PC-9 (cell line): Measurements from ENCODE around the gene KRTAP5-11. TPM values are rescaled to one million over a fixed set of nuclear protein-coding genes. Genes with fewer than 3 reads are reported as not detected.
"Not testable (repeated sequence)": the region's sequence is repeated elsewhere in the genome, so short reads cannot be mapped to it uniquely, and the experiment has no call there.

ENCODE experiments used
- BruUV-seq: library from RNA; stranded (reverse); fragments of 400-500 nt; replicated peaks from 2 replicates; lab custom pipeline; 2021; lab: Mats Ljungman, UMichigan
- CTCF ChIA-PET: fragments of 300-600 bp; sonication (Branson Sonifier 250); formaldehyde crosslinking; loops from one replicate; lab custom pipeline; 2022; ENCODE audit warnings: antibody characterized with exemption; lab: Charles Lee
- POLR2A ChIA-PET: fragments of 300-600 bp; sonication (Branson Sonifier 250); formaldehyde crosslinking; loops from one replicate; lab custom pipeline; 2022; ENCODE audit warnings: antibody characterized with exemption; ENCODE audit not compliant: unreplicated experiment; lab: Charles Lee
- DNase-seq, 2 experiments: peaks; one replicate each; pipeline versions ENCODE4 v3.0.0 to v3.0.0-alpha.2; 2015 to 2022; ENCODE audit warnings: mixed read lengths in 1 of 2
- H2AFZ ChIP-seq: fragments of 200-600 bp; sonication (generic); 2 replicates; pipeline ENCODE4 v1.8.1; 2017; ENCODE audit warnings: antibody characterized with exemption
- H3F3A ChIP-seq: fragments of 200-600 bp; sonication (generic); 2 replicates; pipeline ENCODE4 v1.8.1; 2017; ENCODE audit warnings: antibody characterized with exemption, mild to moderate bottlenecking, low read depth; ENCODE audit not compliant: insufficient read depth
- H3K27ac ChIP-seq: fragments of 200-600 bp; sonication (generic); 2 replicates; pipeline ENCODE4 v1.6.1; 2016; ENCODE audit warnings: mixed run types
- H3K27me3 ChIP-seq: fragments of 200-600 bp; sonication (generic); 2 replicates; pipeline ENCODE4 v1.6.1; 2016; ENCODE audit warnings: low read depth, mixed run types; ENCODE audit not compliant: insufficient read depth
- H3K36me3 ChIP-seq: fragments of 200-600 bp; sonication (generic); 2 replicates; pipeline ENCODE4 v1.6.1; 2016; ENCODE audit warnings: low read depth, mixed run types
- H3K4me1 ChIP-seq: fragments of 200-600 bp; sonication (generic); replicated peaks from 2 replicates; pipeline ENCODE4 v1.6.1; 2016; ENCODE audit warnings: mixed run types; ENCODE audit not compliant: insufficient read depth
- H3K4me2 ChIP-seq: fragments of 200-600 bp; sonication (generic); 2 replicates; pipeline ENCODE4 v1.6.1; 2017; ENCODE audit warnings: mixed run types
- H3K4me3 ChIP-seq: fragments of 200-600 bp; sonication (generic); 2 replicates; pipeline ENCODE4 v1.6.1; 2016; ENCODE audit warnings: mixed run types
- H3K79me2 ChIP-seq: fragments of 200-600 bp; sonication (generic); 2 replicates; pipeline ENCODE4 v1.6.1; 2017; ENCODE audit warnings: low read depth, mixed run types
- H3K9me2 ChIP-seq: fragments of 200-600 bp; sonication (generic); 2 replicates; pipeline ENCODE4 v1.8.1; 2017; ENCODE audit warnings: mild to moderate bottlenecking; ENCODE audit not compliant: insufficient read depth
- H3K9me3 ChIP-seq: fragments of 200-600 bp; sonication (generic); 2 replicates; pipeline ENCODE4 v1.8.1; 2016; ENCODE audit warnings: low read depth; ENCODE audit not compliant: insufficient read depth
- H4K20me1 ChIP-seq: fragments of 200-600 bp; sonication (generic); 2 replicates; pipeline ENCODE4 v1.8.1; 2017; ENCODE audit not compliant: insufficient read depth
- CTCF ChIP-seq: fragments of 200-600 bp; sonication (generic); conservative IDR thresholded peaks from 2 replicates; pipeline ENCODE4 v1.6.1; 2017; ENCODE audit warnings: mixed run types, antibody characterized with exemption, mild to moderate bottlenecking, moderate library complexity
- EZH2 ChIP-seq: fragments of 200-600 bp; sonication (generic); IDR thresholded peaks from 2 replicates; pipeline ENCODE4 v1.8.0; 2017; ENCODE audit warnings: antibody characterized with exemption, low read depth
- intact Hi-C: fragments of 100-400 bp; cut with micrococcal nuclease; formaldehyde crosslinking; loops from one replicate; pipeline ENCODE4 v1.10.0; 2022; ENCODE audit not compliant: unreplicated experiment
- total RNA-seq: library from RNA; stranded (reverse); gene quantifications from 2 replicates; pipeline ENCODE4 v1.2.3, GENCODE V29; 2021

KRTAP5-11 gene
- total RNA-seq, 1 experiment from 2014 or later: not detected

- peak; percentile 37 to 61 for DNase-seq
- H2AFZ ChIP-seq: no peak overlapping the region
- no peak for TF ChIP-seq CTCF
- TF ChIP-seq EZH2: no peak
- no peak overlapping the region for H3K4me2 ChIP-seq
- intact Hi-C loops: loop anchor here (10.0 kb wide), 1 partner anchor 127 kb away; the partner anchor contains the start of gene NADSYN1
- peaks cover 12% of the 10 kb centered on the region for H3K27me3 ChIP-seq
- no TSS peak for BruUV-seq
- peaks cover 8% of the 10 kb centered on the region for H3F3A ChIP-seq
- ChIA-PET CTCF (no interaction called here), POLR2A (interaction anchor here (0.6 kb wide), 1 partner anchor 150 kb away, joined by 3 read pairs; no protein-coding TSS in a partner anchor)
- no peaks in the 10 kb centered on the region for H3K36me3 ChIP-seq
- H4K20me1 ChIP-seq: no peaks in the 10 kb centered on the region
- no peaks in the 10 kb centered on the region for H3K9me2 ChIP-seq
- no peaks in the 10 kb centered on the region for H3K9me3 ChIP-seq
- no peak overlapping the region for H3K4me3 ChIP-seq
- peaks cover 13% of the 10 kb centered on the region for H3K4me1 ChIP-seq
- no peaks in the 10 kb centered on the region for H3K79me2 ChIP-seq
- H3K27ac ChIP-seq: no peak overlapping the region
Observed at GRCh38 chr11:71581826-71582225, 849 bp downstream of the KRTAP5-11 start.

GRCh38 chr11:71580057-71581003, 2.3 kb downstream of the KRTAP5-11 start:
- 0 out of 2 replicates have a peak overlapping the region, but pooled peaks have one; percentile 15 for H2AFZ ChIP-seq
- POLR2A ChIA-PET: no interaction called here
- H3K4me3 ChIP-seq: no peak overlapping the region
- BruUV-seq: no TSS peak
- no peaks in the 10 kb centered on the region for H4K20me1 ChIP-seq
- CTCF ChIA-PET: interaction anchor here (0.5 to 1.3 kb wide), 7 partner anchors 9 to 206 kb away, joined by 3 to 8 read pairs (median 3); no protein-coding TSS in a partner anchor
- intact Hi-C loops: loop anchor here (10.0 kb wide), 1 partner anchor 126 kb away; the partner anchor contains the start of gene NADSYN1
- H3F3A ChIP-seq: peaks cover 8% of the 10 kb centered on the region
- no peak overlapping the region for H3K27ac ChIP-seq
- H3K36me3 ChIP-seq: no peaks in the 10 kb centered on the region
- peaks cover 13% of the 10 kb centered on the region for H3K4me1 ChIP-seq
- DNase-seq: peak; percentile 63 to 64
- no peaks in the 10 kb centered on the region for H3K9me3 ChIP-seq
- no peaks in the 10 kb centered on the region for H3K9me2 ChIP-seq
- H3K79me2 ChIP-seq: no peaks in the 10 kb centered on the region
- peak overlapping the region; percentile 32 for H3K4me2 ChIP-seq
- TF ChIP-seq EZH2 (no peak), CTCF (peak; percentile 94)
- H3K27me3 ChIP-seq: peaks cover 27% of the 10 kb centered on the region

- DNase-seq, H3F3A ChIP-seq, H3K36me3 ChIP-seq, H3K9me2 ChIP-seq, POLR2A ChIA-PET, H2AFZ ChIP-seq, BruUV-seq, H3K4me2 ChIP-seq, H3K79me2 ChIP-seq, H3K4me3 ChIP-seq, H3K27ac ChIP-seq, H4K20me1 ChIP-seq, intact Hi-C loops, H3K9me3 ChIP-seq: not testable (repeated sequence)
- CTCF ChIA-PET: interaction anchor here (0.5 to 1.3 kb wide), 5 partner anchors 8 to 130 kb away, joined by 3 to 8 read pairs (median 3); no protein-coding TSS in a partner anchor
- Histone ChIP-seq H3K4me1 (peaks cover 13% of the 10 kb centered on the region), H3K27me3 (peaks cover 35% of the 10 kb centered on the region)
Observed at GRCh38 chr11:71579513-71579912, 3.2 kb downstream of the KRTAP5-11 start.
